Aorta (tissue), 5 donors: Measurements from ENCODE around the gene CCDC57. TPM values are rescaled to one million over a fixed set of nuclear protein-coding genes. Genes with fewer than 3 reads are reported as not detected.

Source experiments
- ATAC-seq: fragments of 200-7000 bp; cut with Tn5 transposase; one replicate; pipeline ENCODE4 v1.9.1; 2022; ENCODE audit warnings: moderate library complexity; ENCODE audit not compliant: low FRiP score
- DNase-seq, 2 donors: peaks; one replicate each; pipeline ENCODE4 v3.0.0-alpha.2; 2020
- H3K27ac ChIP-seq, 2 donors: one replicate each; pipeline ENCODE4 v1.5.1; 2013; ENCODE audit warnings: low read length in 2 of 2, mild to moderate bottlenecking in 2 of 2, moderate library complexity in 2 of 2, control low read depth in 1 of 2, inconsistent platforms in 1 of 2, low read depth in 1 of 2
- H3K27me3 ChIP-seq, 2 donors: one replicate each; pipeline ENCODE4 v1.6.1; 2013; ENCODE audit warnings: control low read depth in 1 of 2, low read length in 1 of 2, mild to moderate bottlenecking in 1 of 2, moderate library complexity in 1 of 2; ENCODE audit not compliant: insufficient read depth in 2 of 2, control insufficient read depth in 1 of 2
- H3K36me3 ChIP-seq, 2 donors: one replicate each; pipeline ENCODE4 v1.6.1; 2013; ENCODE audit warnings: control low read depth in 1 of 2, low read length in 1 of 2, mild to moderate bottlenecking in 1 of 2; ENCODE audit not compliant: insufficient read depth in 2 of 2, control insufficient read depth in 1 of 2
- H3K4me1 ChIP-seq, 2 donors: one replicate each; pipeline ENCODE4 v1.6.1; 2013; ENCODE audit warnings: low read length in 2 of 2, control low read depth in 1 of 2, mild to moderate bottlenecking in 1 of 2, moderate library complexity in 1 of 2; ENCODE audit not compliant: insufficient read depth in 2 of 2, control insufficient read depth in 1 of 2
- H3K4me3 ChIP-seq, 2 donors: one replicate each; pipeline ENCODE4 v1.5.1; 2013; ENCODE audit warnings: low read length in 2 of 2, control low read depth in 1 of 2, mild to moderate bottlenecking in 1 of 2
- H3K9me3 ChIP-seq: one replicate; pipeline ENCODE4 v1.6.1; 2013; ENCODE audit warnings: mild to moderate bottlenecking, low read length; ENCODE audit not compliant: control insufficient read depth
- WGBS, 2 donors: extraction: QIAGEN DNeasy Blood & Tissue Kit; methylation state at CpG; one replicate each; pipeline ENCODE4 v1.1.7; 2013; 5-methylcytosine and 5-hydroxymethylcytosine counted together
- intact Hi-C, 2 donors: fragments of 100-400 bp; cut with DNase I; formaldehyde crosslinking; loops; one replicate each; pipeline versions ENCODE4 v1.14.2 to v1.15.0; 2022
- polyA plus RNA-seq, 2 donors: library from polyadenylated mRNA; stranded (reverse); fragments of 200-250 nt; gene quantifications; one replicate each; pipeline ENCODE4 v1.2.3, GENCODE V29; 2013
- total RNA-seq, 2 donors: library from RNA; stranded (reverse); fragmentation: NEBNext Ultra II Directional; extraction: Animal tissue kit (Norgen Biotek cat#: 25700); gene quantifications; one replicate each; pipeline ENCODE4 v1.2.1, GENCODE V29; 2021
- donor health status: healthy with polysubstance abuse.
- donor health status: Bipolar disorder and iron deficiency.
- donor health status: DM: no; HTN: no; CAD: no.
- donor health status: DM: no; HTN: no; CAD: no.
- donor health status: DM: yes; HTN: yes; CAD: no.

Gene CCDC57
- total and polyA plus RNA-seq, 4 donors, result 17.8 to 145 (median 42.3) TPM

- no peak overlapping the region for H3K27ac ChIP-seq
- DNase-seq (no peak), ATAC-seq (no peak)
- H3K9me3 ChIP-seq, result no peaks in the 10 kb centered on the region
- no peak overlapping the region for H3K4me3 ChIP-seq
- peaks cover 0 to 4% of the 10 kb centered on the region in 2 donors for H3K36me3 ChIP-seq
- 79 to 81% methylated on average over 26 of the region's 26 CpGs for WGBS, 2 donors
- intact Hi-C loops, result no loop called here
- no peaks in the 10 kb centered on the region for H3K27me3 ChIP-seq
- no peaks in the 10 kb centered on the region for H3K4me1 ChIP-seq
These were observed 157.3 kb downstream of the CCDC57 start for GRCh38 chr17:82055023-82055964.

DNA sequence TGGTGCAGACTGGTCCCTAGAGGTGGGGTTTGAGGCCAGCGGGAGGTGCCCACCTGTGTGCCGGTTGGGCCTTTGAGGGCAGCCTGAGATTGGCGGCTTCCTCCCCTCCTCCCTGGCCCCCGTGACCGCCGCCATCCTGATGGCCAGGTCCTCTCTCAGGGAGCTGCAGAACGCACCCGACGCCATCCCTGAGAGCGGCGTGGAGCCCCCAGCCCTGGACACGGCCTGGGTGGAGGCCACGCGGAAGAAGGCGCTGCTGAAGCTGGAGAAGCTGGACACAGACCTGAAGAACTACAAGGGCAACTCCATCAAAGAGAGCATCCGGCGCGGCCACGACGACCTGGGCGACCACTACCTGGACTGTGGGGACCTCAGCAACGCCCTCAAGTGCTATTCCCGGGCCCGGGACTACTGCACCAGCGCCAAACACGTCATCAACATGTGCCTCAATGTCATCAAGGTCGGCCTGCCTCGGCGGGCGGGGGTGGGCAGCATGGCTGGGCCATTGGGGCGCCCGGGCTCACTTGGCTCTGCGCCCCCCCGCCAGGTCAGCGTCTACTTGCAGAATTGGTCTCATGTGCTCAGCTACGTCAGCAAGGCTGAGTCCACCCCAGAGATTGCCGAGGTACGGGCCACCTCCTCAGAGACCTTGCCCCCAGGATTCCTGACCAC, 158.2 kb downstream of the CCDC57 start:
- Histone ChIP-seq H3K27me3 (no peaks in the 10 kb centered on the region), H3K4me3 (no peak overlapping the region), H3K4me1 (no peaks in the 10 kb centered on the region), H3K36me3 (peaks cover 0 to 2% of the 10 kb centered on the region in 2 donors), H3K27ac (no peak overlapping the region), H3K9me3 (no peaks in the 10 kb centered on the region)
- no peak for ATAC-seq
- DNase-seq, result peak in 1 of 2 donors; percentile 44
- intact Hi-C loops, result no loop called here
- 89 to 91% methylated on average over 35 to 38 of the region's 38 CpGs for WGBS, 2 donors

- 92 to 93% methylated on average over 28 of the region's 28 CpGs for WGBS, 2 donors
These were observed 158.9 kb downstream of the CCDC57 start for GRCh38 chr17:82053556-82054263.

DNA sequence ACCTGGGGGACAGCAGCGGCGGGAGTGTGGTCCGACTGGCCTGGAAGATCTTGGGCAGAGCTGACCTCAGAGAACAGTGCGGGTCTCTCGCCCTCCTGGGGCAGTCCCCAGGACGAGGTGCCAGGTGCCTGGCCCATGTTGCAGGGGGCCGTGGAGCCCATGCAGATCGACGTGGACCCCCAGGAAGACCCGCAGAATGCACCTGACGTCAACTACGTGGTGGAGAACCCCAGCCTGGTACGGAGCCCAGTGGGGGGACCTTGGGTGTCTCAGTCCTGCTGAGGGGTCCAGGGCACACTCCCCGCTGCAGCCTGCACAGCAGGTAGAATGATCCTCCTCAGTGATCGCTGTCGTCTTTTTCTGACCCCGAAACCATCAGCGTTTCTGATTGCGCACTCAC, 159.5 kb downstream of the CCDC57 start:
- no peaks in the 10 kb centered on the region for H3K4me1 ChIP-seq
- ATAC-seq, result no peak

More at GRCh38 chr17:82053556-82054263, 158.9 kb downstream of the CCDC57 start:
- intact Hi-C loops, result no loop called here
- H3K9me3 ChIP-seq, result no peaks in the 10 kb centered on the region
- peaks cover 0 to 2% of the 10 kb centered on the region in 2 donors for H3K36me3 ChIP-seq
- H3K27ac ChIP-seq, result no peak overlapping the region
- DNase-seq (peak in 1 of 2 donors; percentile 44), ATAC-seq (no peak)
- no peaks in the 10 kb centered on the region for H3K4me1 ChIP-seq
- no peaks in the 10 kb centered on the region for H3K27me3 ChIP-seq
- no peak overlapping the region for H3K4me3 ChIP-seq

DNA sequence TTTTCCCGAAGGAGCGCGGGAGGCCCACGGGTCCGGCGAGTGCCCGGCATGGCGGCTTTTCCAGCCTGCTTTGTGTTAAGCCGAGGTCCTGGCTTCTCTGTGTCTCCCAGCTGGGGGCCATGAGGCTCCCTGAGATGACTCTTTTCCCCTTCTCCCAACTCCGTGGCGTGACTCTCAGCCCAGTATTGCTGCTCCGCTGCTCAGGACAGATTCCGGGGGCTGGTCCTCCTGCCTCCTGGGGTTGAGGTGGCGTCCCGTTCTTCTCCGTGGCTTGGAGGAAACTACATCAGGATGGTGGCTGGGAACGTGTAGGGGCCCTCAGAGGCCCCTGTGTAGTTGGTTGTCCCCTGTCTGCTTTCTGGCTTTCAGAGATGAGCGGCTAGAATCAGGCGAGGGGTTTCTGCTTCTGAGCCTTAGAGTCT, 160.0 kb downstream of the CCDC57 start:
- Histone ChIP-seq H3K4me3 (peak overlapping the region in 1 of 2 donors; percentile 92), H3K4me1 (no peaks in the 10 kb centered on the region), H3K9me3 (no peaks in the 10 kb centered on the region), H3K27ac (no peak overlapping the region), H3K36me3 (peaks cover 0 to 2% of the 10 kb centered on the region in 2 donors), H3K27me3 (no peaks in the 10 kb centered on the region)
- DNase-seq (no peak), ATAC-seq (no peak)
- WGBS, 2 donors, result 24 to 25% methylated on average over 18 to 19 of the region's 19 CpGs
- intact Hi-C loops, result no loop called here

More for the DNA sequence above, 159.5 kb downstream of the CCDC57 start:
- H3K4me3 ChIP-seq, result no peak overlapping the region
- WGBS, 2 donors, result 87 to 89% methylated on average over 18 to 19 of the region's 19 CpGs
- no peaks in the 10 kb centered on the region for H3K27me3 ChIP-seq
- DNase-seq, result no peak
- H3K36me3 ChIP-seq, result peaks cover 0 to 2% of the 10 kb centered on the region in 2 donors
- intact Hi-C loops, result no loop called here
- no peak overlapping the region for H3K27ac ChIP-seq
- H3K9me3 ChIP-seq, result no peaks in the 10 kb centered on the region

DNA sequence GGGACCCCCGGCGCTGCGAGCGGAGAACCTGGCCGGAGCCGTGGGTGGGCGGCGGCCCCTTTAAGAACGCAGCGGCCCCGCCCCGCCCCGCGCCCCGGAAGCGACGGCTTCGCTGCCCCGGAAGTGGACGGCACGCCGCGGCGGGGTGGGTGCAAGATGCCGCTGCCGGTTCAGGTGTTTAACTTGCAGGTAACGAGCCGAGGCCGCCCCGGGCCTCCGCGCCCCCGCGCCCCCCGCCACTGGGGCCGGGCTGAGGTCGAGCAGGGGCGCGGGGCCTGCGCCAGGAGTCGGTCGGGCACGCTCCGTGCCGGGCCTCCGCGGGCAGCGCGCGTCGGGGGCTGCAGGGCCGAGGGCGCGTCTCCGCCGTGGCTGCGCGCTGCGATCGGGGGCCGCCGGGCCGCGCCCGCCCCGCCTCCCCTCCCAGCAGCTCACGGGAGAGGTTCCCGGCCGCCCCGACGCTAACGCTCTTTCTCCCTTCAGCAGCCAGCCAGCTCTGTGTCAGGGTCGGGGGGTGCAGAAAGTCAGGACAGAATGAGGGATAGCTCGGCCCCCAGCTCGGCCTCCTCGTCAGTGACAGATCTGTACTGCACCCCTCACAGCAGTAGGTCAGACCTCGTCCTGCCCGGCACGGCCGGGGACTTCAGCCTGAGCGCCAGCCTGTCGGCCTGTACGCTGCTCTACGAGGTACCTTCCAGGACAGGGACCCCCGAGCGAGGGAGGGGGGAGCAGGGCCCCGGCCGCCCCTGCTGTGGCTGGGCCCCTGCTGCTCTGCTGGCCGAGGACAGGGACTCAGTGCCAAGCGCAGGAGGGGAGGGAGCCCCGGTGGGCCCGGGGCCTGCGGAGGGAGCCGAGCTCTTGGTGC, 160.6 kb downstream of the CCDC57 start, which contains the start of the genes GPS1 and RFNG:
TSS of gene GPS1 (plus strand) at position 123 of the 862 bp plus-strand sequence. CDS start at position 157, 34 bp downstream.
TSS of gene RFNG (minus strand) at position 36 of the 862 bp plus-strand sequence. CDS start 45 bp downstream, outside the sequence.
- Histone ChIP-seq H3K27me3 (no peaks in the 10 kb centered on the region), H3K27ac (no peak within 1 kb of the TSS), H3K4me1 (no peaks in the 10 kb centered on the region), H3K36me3 (peaks cover 0 to 2% of the 10 kb centered on the region in 2 donors), H3K4me3 (peak within 1 kb of the TSS; percentile 88 to 92), H3K9me3 (no peaks in the 10 kb centered on the region)
- intact Hi-C loops, result no loop called here
- WGBS, 2 donors, result 0 to 1% methylated on average over 64 to 94 of the region's 94 CpGs
- DNase-seq (peak; percentile 84 to 94), ATAC-seq (no peak)
